ENCODE results near the gene GTPBP1.

GTPBP1 gene

GRCh38 chr22:38724926-38725571, 19.3 kb downstream of the GTPBP1 start:
- in situ Hi-C loops (cut with HindIII; ENCODE audit: low sequenced_read_pairs) = no loop called here

- in situ Hi-C loops (cut with HindIII; ENCODE audit: low sequenced_read_pairs) = no loop called here
These were observed 20.3 kb downstream of the GTPBP1 start for GRCh38 chr22:38725900-38726655.

GRCh38 chr22:38727123-38727522, 21.4 kb downstream of the GTPBP1 start:
- in situ Hi-C loops (cut with HindIII; ENCODE audit: low sequenced_read_pairs) = no loop called here

- in situ Hi-C loops (cut with HindIII; ENCODE audit: low sequenced_read_pairs) = no loop called here
These were observed 22.0 kb downstream of the GTPBP1 start for GRCh38 chr22:38727530-38728451.

- in situ Hi-C loops (cut with HindIII; ENCODE audit: low sequenced_read_pairs) = no loop called here
These were observed 23.4 kb downstream of the GTPBP1 start for GRCh38 chr22:38728871-38729796.

- in situ Hi-C loops (cut with HindIII; ENCODE audit: low sequenced_read_pairs) = no loop called here
These were observed 24.2 kb downstream of the GTPBP1 start for GRCh38 chr22:38729946-38730345.

- in situ Hi-C loops (cut with HindIII; ENCODE audit: low sequenced_read_pairs) = no loop called here
These were observed 24.7 kb downstream of the GTPBP1 start for GRCh38 chr22:38730411-38730871.

GRCh38 chr22:38731703-38732161, 26.0 kb downstream of the GTPBP1 start:
- in situ Hi-C loops (cut with HindIII; ENCODE audit: low sequenced_read_pairs) = no loop called here

- in situ Hi-C loops (cut with HindIII; ENCODE audit: low sequenced_read_pairs) = no loop called here
These were observed 26.6 kb downstream of the GTPBP1 start for GRCh38 chr22:38732251-38732815.

- in situ Hi-C loops (cut with HindIII; ENCODE audit: low sequenced_read_pairs) = no loop called here
These were observed 27.6 kb downstream of the GTPBP1 start for GRCh38 chr22:38733329-38733723.

GRCh38 chr22:38733724-38734381, 28.1 kb downstream of the GTPBP1 start:
- in situ Hi-C loops (cut with HindIII; ENCODE audit: low sequenced_read_pairs) = no loop called here

GRCh38 chr22:38734421-38735100, 28.8 kb downstream of the GTPBP1 start:
- in situ Hi-C loops (cut with HindIII; ENCODE audit: low sequenced_read_pairs) = no loop called here

- in situ Hi-C loops (cut with HindIII; ENCODE audit: low sequenced_read_pairs) = no loop called here
These were observed 29.4 kb downstream of the GTPBP1 start for GRCh38 chr22:38735126-38735464.

- in situ Hi-C loops (cut with HindIII; ENCODE audit: low sequenced_read_pairs) = no loop called here
These were observed 29.9 kb downstream of the GTPBP1 start for GRCh38 chr22:38735465-38736256.

GRCh38 chr22:38736257-38736570, 30.5 kb downstream of the GTPBP1 start:
- in situ Hi-C loops (cut with HindIII; ENCODE audit: low sequenced_read_pairs) = no loop called here

GRCh38 chr22:38737302-38738060, 31.7 kb downstream of the GTPBP1 start:
- in situ Hi-C loops (cut with HindIII; ENCODE audit: low sequenced_read_pairs) = no loop called here

- in situ Hi-C loops (cut with HindIII; ENCODE audit: low sequenced_read_pairs) = no loop called here
These were observed 32.8 kb downstream of the GTPBP1 start for GRCh38 chr22:38738475-38739070.
